GM10266 (cell line): ENCODE measurements around the gene IPMK.
"Not testable (repeated sequence)": the region's sequence is repeated elsewhere in the genome, so short reads cannot be mapped to it uniquely, and the experiment has no call there.

Experiments used
- DNase-seq: peaks from one replicate; pipeline ENCODE4 v3.0.0; 2012; ENCODE audit errors: extremely low spot score
- TF ChIP-seq, protein P1 (sequence below): IDR thresholded peaks from 2 replicates; pipeline ENCODE4 v1.5.1; 2012; ENCODE audit warnings: mild to moderate bottlenecking, low read depth; ENCODE audit not compliant: control insufficient read depth, insufficient read depth; ENCODE audit errors: missing control alignments

The IPMK gene

DNA sequence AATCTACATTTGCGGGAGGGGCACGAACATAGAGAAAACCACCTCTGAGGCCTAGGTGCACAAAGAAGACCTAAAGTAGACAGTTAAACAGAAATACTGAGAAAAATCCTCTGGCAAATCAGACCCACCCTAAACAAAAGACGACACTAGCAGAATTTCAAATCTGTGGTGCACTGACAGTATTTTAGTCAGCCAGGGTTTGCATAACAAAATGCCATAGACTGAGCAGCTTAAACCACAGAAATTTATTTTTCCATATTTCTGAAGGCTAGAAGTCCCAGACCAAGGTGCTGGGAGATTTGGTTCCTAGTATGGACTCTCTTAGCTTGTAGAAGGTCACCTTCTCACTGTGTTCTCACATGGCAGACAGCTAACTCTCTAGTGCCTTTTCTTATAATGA is 26.3 kb downstream of the IPMK start:
- no peak for DNase-seq
- TF ChIP-seq, protein P1, sequence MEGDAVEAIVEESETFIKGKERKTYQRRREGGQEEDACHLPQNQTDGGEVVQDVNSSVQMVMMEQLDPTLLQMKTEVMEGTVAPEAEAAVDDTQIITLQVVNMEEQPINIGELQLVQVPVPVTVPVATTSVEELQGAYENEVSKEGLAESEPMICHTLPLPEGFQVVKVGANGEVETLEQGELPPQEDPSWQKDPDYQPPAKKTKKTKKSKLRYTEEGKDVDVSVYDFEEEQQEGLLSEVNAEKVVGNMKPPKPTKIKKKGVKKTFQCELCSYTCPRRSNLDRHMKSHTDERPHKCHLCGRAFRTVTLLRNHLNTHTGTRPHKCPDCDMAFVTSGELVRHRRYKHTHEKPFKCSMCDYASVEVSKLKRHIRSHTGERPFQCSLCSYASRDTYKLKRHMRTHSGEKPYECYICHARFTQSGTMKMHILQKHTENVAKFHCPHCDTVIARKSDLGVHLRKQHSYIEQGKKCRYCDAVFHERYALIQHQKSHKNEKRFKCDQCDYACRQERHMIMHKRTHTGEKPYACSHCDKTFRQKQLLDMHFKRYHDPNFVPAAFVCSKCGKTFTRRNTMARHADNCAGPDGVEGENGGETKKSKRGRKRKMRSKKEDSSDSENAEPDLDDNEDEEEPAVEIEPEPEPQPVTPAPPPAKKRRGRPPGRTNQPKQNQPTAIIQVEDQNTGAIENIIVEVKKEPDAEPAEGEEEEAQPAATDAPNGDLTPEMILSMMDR: no peak

DNA sequence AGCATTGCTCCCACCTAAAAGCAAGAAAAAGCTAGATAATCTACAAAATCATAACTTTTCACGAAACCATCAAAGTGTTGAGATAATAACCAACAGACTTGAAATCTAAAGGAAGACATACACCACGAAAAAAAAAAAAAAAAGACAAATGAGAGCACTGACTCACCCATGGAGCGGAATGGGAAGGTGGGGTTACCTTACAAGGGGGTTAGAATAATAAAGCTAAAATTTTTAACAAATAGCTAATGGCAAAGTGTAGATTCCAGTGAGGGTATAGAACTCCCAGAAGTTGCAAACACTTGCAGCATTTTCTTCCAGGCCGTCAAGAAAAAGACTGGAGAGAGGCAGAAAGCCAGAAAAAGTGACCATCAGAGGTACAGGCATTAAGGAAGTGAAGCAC is 27.2 kb downstream of the IPMK start:
- TF ChIP-seq, protein P1: no peak

DNA sequence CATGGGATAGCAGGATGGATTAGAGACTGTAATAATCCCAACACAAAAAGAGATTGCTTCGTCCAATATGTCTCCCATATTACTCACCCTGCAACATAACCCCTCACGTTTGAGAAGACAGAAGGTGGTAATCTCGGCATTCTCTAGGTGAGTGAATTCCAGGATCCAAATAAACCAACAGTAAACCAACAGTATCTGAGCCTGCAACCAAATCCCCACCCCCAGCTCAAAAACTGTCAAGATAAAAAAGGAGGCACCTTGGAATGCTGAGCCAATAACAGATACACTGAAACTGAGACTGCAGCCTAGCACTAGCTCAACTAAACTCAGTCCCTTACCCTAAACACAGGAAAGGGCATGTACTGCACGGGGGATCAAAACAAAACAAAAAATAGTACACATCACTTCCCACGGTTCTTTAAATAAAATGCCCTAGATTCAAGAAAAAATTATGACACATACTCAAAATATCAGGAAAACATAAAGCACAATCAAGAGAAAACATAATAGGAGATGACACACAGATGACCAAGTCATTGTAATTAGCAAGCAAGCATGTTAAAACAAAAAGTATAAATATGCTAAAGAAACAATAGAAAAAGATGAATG is 28.0 kb downstream of the IPMK start:
- DNase-seq: no peak

More for the DNA sequence above, 27.2 kb downstream of the IPMK start:
- DNase-seq: no peak

DNA sequence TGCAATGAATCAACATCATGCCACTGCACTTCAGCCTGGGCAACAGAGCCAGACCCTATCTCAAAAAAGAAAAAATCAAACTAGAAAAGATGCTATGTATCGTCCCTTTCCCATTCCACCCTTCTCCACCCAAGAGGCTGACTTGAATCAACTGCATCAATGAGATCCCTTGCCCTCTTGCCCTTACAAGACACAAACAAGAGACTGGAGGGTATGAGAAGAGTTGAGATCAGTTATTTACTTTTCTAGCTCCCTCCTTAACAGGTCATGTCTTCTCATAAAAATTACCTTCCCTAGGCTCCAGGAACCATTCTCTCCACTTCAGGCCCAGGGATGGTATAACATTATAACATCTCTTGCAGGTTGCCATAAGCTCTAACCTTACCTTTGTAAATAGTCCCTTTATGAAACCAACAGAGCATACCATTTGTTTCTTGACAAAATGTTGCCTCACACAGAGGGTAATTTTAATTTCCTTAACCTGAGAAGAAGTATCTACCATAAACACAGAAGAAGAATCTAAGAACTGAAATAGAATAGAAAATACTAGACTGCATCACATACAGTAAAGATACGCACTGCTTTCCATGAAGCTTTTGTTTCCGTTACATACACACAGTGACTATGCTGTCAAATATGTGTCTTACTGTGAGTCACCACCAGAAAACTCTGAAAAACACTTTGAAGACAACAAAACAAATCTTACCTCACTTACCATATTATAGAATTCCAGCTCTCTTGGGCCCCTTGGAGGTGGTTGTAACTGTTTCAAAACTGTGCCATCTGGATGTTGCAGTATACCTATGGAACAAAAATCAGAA is 30.5 kb downstream of the IPMK start:
- TF ChIP-seq, protein P1: no peak
- no peak for DNase-seq

More for the DNA sequence above, 28.0 kb downstream of the IPMK start:
- TF ChIP-seq, protein P1: no peak

DNA sequence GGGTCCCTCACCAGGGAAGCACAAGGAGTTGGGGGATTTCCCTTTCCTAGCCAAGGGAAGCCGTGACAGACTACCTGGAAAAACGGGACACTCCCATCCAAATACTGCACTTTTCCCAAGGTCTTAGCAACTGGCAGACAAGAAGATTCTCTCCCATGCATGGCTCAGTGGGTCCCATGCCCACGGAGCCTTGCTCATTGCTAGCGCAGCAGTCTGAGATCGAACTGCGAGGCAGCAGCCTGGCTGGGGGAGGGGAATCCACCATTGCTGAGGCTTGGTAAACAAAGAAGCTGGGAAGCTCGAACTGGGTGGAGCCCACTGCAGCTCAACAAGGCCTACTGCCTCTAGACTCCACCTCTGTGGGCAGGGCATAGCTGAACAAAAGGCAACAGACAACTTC is 37.8 kb downstream of the IPMK start:
- DNase-seq: not testable (repeated sequence)

DNA sequence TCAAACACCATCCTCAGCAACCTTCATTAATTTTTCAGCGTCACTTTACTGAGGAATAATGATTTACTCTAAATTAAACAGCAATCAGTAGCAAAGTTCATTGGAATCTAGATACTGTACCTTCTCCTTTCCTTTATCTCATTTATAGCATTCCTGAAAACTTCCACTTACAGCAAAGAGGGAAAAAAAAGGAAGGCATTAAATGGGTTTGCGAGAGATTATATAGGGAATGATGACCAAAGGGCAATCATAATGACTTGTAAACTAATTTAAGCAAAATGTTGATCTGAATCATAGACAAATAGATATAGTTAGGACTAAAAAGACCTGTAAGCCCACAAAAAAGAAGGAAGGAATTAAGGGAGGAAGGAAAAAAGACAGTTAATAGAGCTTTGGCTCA is 42.0 kb downstream of the IPMK start:
- TF ChIP-seq, protein P1: no peak
- DNase-seq: no peak

DNA sequence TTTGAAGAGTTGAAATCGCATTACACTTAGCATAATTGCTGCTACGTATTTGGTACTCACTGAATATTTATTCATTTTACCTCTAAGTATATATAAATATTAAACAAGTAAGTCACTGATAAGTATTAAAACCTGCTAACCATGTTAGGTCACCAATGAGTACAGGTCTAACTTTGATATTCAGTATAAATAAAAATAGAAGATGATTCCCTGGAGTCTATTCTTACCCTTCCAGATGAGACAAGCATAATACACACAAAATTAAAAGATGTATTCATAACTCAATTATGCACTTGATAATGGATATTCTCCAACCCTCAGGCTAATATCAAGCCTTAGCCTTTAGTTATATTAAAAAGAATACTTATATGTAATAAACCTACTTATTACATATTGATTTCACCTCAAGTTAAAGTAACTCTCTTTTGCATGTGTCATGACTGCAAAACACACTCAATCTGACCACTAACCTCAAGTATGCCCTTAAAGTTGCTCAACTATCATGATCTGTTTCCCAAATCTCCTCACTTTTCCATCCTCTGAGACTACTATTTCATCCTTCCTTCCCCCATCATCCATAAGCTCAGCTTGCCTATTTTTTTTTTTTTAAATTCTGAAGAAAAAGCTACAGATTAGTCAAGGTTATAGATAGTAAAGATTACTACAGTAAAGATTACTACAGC is 46.8 kb downstream of the IPMK start:
- DNase-seq: no peak
- TF ChIP-seq, protein P1: no peak
